MCF 10A (cell line): ENCODE data around the gene HSDL1. TPM values are rescaled to one million over a fixed set of nuclear protein-coding genes. Genes with fewer than 3 reads are reported as not detected.

ENCODE experiments used
- BruUV-seq: library from RNA; stranded (reverse); fragments of 400-500 nt; replicated peaks from 2 replicates; lab custom pipeline; 2021; lab: Mats Ljungman, UMichigan
- CTCF ChIA-PET: fragments of 300-600 bp; sonication (Branson Sonifier 250); formaldehyde crosslinking; extraction: SDS; loops from one replicate; lab custom pipeline; 2021; ENCODE audit warnings: antibody characterized with exemption, inconsistent platforms; lab: Yijun Ruan, JAX
- POLR2A ChIA-PET: fragments of 300-600, 350-650 bp; sonication (Branson Sonifier 250); formaldehyde crosslinking; extraction: SDS; loops from one replicate; lab custom pipeline; 2020; ENCODE audit warnings: antibody characterized with exemption, inconsistent platforms; lab: Yijun Ruan, JAX
- DNase-seq: peaks from one replicate; pipeline ENCODE4 v3.0.0-alpha.2; 2018; ENCODE audit not compliant: unreplicated experiment
- H3K27ac Mint-ChIP-seq: one replicate; pipeline ENCODE4 v1.8.0; 2022; ENCODE audit warnings: mild to moderate bottlenecking, low read depth, mixed read lengths; ENCODE audit not compliant: unreplicated experiment
- H3K27me3 Mint-ChIP-seq: one replicate; pipeline ENCODE4 v1.8.0; 2022; ENCODE audit warnings: mixed read lengths; ENCODE audit not compliant: insufficient read depth, unreplicated experiment
- H3K36me3 Mint-ChIP-seq: one replicate; pipeline ENCODE4 v1.8.0; 2022; ENCODE audit warnings: mild to moderate bottlenecking, moderate library complexity, mixed read lengths; ENCODE audit not compliant: insufficient read depth, unreplicated experiment
- H3K4me1 Mint-ChIP-seq: one replicate; pipeline ENCODE4 v1.8.0; 2022; ENCODE audit warnings: mixed read lengths; ENCODE audit not compliant: insufficient read depth, unreplicated experiment
- H3K4me3 Mint-ChIP-seq: one replicate; pipeline ENCODE4 v1.8.0; 2022; ENCODE audit warnings: mild to moderate bottlenecking, moderate library complexity, mixed read lengths; ENCODE audit not compliant: unreplicated experiment
- H3K9me3 Mint-ChIP-seq: one replicate; pipeline ENCODE4 v1.8.0; 2022; ENCODE audit warnings: mixed read lengths; ENCODE audit not compliant: unreplicated experiment
- CTCF ChIP-seq: fragments of 200-600 bp; IDR thresholded peaks from one replicate; pipeline ENCODE4 v1.8.0; 2022; ENCODE audit warnings: antibody characterized with exemption, mild to moderate bottlenecking; ENCODE audit not compliant: unreplicated experiment
- intact Hi-C: fragments of 100-400 bp; cut with micrococcal nuclease; formaldehyde crosslinking; loops from 2 replicates; pipeline ENCODE4 v1.14.1; 2022
- total RNA-seq: library from RNA; stranded (reverse); gene quantifications from 2 replicates; pipeline ENCODE4 v1.2.3, GENCODE V29; 2022

HSDL1 gene
- total RNA-seq, 1 experiment from 2014 or later = 13.3 TPM

GRCh38 chr16:84091460-84091859, 53.5 kb downstream of the HSDL1 start:
- Mint-ChIP-seq H3K27ac (no peak overlapping the region), H3K36me3 (peaks cover 96% of the 10 kb centered on the region), H3K4me3 (no peak overlapping the region), H3K4me1 (no peaks in the 10 kb centered on the region), H3K27me3 (no peaks in the 10 kb centered on the region), H3K9me3 (no peaks in the 10 kb centered on the region)
- ChIA-PET CTCF (interaction anchor here (0.6 to 2.0 kb wide), 3 partner anchors 20 to 124 kb away, joined by 3 to 6 read pairs (median 4); partner anchors contain the start of gene TAF1C), POLR2A (interaction anchor here (0.7 to 1.3 kb wide), 2 partner anchors 26 to 96 kb away, joined by 3 to 4 read pairs; partner anchors contain the start of gene TAF1C)
- no peak for TF ChIP-seq CTCF
- DNase-seq = no peak
- no TSS peak for BruUV-seq
- intact Hi-C loops = no loop called here

GRCh38 chr16:84090211-84090610, 54.8 kb downstream of the HSDL1 start:
- no TSS peak for BruUV-seq
- no peak overlapping the region for H3K4me3 Mint-ChIP-seq
- intact Hi-C loops = no loop called here
- TF ChIP-seq CTCF = no peak
- H3K9me3 Mint-ChIP-seq = no peaks in the 10 kb centered on the region
- no peak for DNase-seq
- no peaks in the 10 kb centered on the region for H3K4me1 Mint-ChIP-seq
- H3K27me3 Mint-ChIP-seq = no peaks in the 10 kb centered on the region
- H3K27ac Mint-ChIP-seq = no peak overlapping the region
- ChIA-PET CTCF (interaction anchor here (1.5 to 2.0 kb wide), 2 partner anchors 24 to 97 kb away, joined by 5 to 6 read pairs; partner anchors contain the start of gene TAF1C), POLR2A (interaction anchor here (1.4 kb wide), 1 partner anchor 97 kb away, joined by 4 read pairs; the partner anchor contains the start of gene TAF1C)
- peaks cover 89% of the 10 kb centered on the region for H3K36me3 Mint-ChIP-seq

GRCh38 chr16:84088695-84089395, 56.1 kb downstream of the HSDL1 start:
- Mint-ChIP-seq H3K27ac (no peak overlapping the region), H3K36me3 (peaks cover 83% of the 10 kb centered on the region), H3K27me3 (no peaks in the 10 kb centered on the region), H3K4me1 (no peaks in the 10 kb centered on the region), H3K4me3 (no peak overlapping the region), H3K9me3 (no peaks in the 10 kb centered on the region)
- ChIA-PET CTCF (interaction anchor here (0.7 to 1.2 kb wide), 6 partner anchors 12 to 162 kb away, joined by 3 to 7 read pairs (median 4); no protein-coding TSS in a partner anchor), POLR2A (no interaction called here)
- intact Hi-C loops = no loop called here
- TF ChIP-seq CTCF = no peak
- no peak for DNase-seq
- no TSS peak for BruUV-seq

GRCh38 chr16:84087466-84088151, 57.4 kb downstream of the HSDL1 start:
- H3K9me3 Mint-ChIP-seq = no peaks in the 10 kb centered on the region
- intact Hi-C loops = no loop called here
- no peak for DNase-seq
- ChIA-PET POLR2A (interaction anchor here (1.1 kb wide), 1 partner anchor 13 kb away, joined by 3 read pairs; no protein-coding TSS in a partner anchor), CTCF (interaction anchor here (0.6 to 11.2 kb wide), 13 partner anchors 10 to 998 kb away, joined by 3 to 81 read pairs (median 4); partner anchors contain the start of gene TAF1C)
- no peak for TF ChIP-seq CTCF
- no TSS peak for BruUV-seq
- no peak overlapping the region for H3K4me3 Mint-ChIP-seq
- H3K4me1 Mint-ChIP-seq = no peaks in the 10 kb centered on the region
- H3K36me3 Mint-ChIP-seq = peaks cover 81% of the 10 kb centered on the region
- no peaks in the 10 kb centered on the region for H3K27me3 Mint-ChIP-seq
- H3K27ac Mint-ChIP-seq = no peak overlapping the region
